Effector CD8-positive, alpha-beta T cell (primary cell): Measurements from ENCODE around the gene PRKAA1.

Source experiments
- DNase-seq: peaks from one replicate; lab custom pipeline; 2025; lab: John Stamatoyannopoulos, UW

The PRKAA1 gene

DNA sequence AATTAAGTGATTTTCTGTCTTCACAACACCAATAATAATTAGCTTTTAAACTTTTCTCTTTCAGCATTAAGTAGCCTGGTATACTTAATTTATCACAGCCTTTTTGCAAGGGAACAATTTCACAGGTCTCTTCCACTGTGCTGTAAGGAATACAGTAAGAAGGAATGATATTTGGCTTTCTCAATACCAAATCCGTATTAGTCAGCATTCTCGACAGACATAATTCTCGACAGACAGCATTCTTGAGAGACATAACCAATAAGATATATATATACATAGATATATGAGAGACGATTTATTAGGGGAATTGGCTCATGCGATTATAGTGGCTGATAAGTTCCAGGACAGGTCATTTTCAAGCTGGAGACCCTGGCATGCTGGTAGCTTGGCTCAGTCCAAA, 18.0 kb downstream of the PRKAA1 start:
- no peak for DNase-seq

GRCh38 chr5:40779561-40779960, 18.6 kb downstream of the PRKAA1 start:
- no peak for DNase-seq

DNA sequence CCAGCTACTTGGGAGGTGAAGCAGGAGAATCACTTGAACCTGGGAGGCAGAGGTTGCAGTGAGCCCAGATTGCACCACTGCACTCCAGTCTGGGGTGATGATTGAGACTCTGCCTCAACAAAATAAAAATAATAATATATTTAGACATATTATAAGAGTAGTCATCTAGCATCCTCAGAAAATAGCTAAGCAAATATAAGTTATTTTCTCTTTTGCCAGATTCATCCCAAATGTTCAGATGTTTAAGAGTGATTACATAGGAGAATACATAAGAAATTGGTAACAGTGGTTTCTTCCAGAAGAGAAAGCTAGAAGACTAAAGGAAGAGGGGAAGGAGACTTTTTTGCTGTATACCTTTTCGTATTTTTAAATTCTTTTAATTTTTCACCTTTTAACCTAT, 20.0 kb downstream of the PRKAA1 start:
- DNase-seq: no peak

- no peak for DNase-seq
These were observed 21.6 kb downstream of the PRKAA1 start for GRCh38 chr5:40776658-40776977.

DNA sequence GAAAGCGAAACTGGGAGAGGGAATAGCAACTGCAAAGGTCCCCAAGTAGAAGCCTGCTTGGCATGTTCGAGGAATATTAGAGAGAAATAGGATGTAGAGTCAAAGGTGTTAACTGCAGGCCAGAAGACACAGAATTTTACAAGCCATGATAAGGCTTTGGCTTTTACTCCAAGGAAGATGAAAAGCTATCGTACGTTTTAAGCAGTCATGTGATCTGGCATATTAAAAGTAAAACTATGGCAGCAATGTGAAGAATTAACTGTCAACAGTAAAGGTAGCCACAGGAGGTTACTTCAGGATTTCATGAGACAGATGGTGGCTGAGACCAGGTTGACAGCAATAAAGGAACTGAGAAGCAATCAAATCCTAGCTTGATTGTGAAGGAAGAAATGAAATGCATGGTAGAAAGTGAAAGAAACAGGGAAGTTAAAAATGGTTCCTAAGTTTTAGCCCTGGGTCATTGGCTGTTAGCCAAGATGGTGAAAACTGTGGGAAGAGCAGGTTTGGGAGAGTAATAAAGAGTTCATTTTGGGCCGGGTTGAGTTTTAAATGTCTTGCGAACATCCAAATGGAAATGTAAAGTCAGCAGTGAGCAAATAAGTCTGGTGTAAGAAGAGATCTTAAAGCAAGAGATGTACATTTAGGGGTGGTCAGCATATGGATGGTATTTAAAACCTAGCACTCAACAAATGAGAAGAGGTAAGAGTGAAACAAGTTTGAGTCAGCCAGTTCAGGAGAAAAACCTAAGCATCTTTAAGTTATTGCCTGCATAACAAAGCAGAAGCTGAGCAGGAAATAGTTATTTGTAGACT, 22.1 kb downstream of the PRKAA1 start:
- DNase-seq: no peak

GRCh38 chr5:40775085-40775845, 22.9 kb downstream of the PRKAA1 start:
- DNase-seq: no peak

- DNase-seq: no peak
These were observed 23.6 kb downstream of the PRKAA1 start for GRCh38 chr5:40774623-40775022.

- no peak for DNase-seq
These were observed 27.4 kb downstream of the PRKAA1 start for GRCh38 chr5:40770764-40771163.

DNA sequence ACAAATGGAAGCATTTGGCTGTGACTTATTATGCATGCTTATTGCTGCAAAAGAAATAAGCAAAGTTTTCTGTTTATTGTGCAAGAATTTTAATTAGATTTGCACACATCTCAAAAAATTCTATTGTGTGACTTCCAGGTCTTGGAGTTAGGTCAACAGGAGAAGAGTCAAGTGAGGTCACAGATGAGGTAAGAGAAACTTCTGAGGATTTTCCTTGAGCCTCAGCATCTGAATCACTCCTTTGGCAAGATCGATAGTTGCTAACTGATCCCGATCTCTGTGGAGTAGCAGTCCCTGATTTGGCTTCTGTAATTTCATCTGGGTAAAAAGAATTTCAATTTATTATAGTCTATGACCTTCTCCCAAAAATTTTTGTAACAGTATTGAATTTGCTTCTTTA, 35.5 kb downstream of the PRKAA1 start:
- no peak for DNase-seq

DNA sequence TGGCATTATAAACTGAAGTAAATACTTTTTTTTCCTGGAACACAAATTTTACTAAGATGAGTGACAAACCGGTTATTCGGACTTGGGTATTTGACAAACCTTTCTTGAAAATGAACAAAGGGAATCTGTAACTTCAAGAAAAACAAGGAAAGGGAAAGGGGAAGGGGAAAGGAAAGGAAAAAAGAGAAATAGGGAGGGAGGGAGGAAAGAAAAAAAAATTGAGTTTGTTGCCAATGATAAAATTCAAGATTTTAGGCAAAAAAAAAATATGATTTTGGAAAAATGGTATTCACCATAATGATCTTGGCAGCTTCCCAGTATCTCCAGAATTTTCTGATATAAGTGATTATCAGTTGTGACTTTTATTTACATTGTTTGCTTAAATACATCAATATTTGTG, 40.8 kb downstream of the PRKAA1 start:
- no peak for DNase-seq

GRCh38 chr5:40755407-40756365, 42.5 kb downstream of the PRKAA1 start, which contains the start of gene TTC33:
TTC33 (minus strand) TSS chr5:40755961; CDS start chr5:40747018, 8,943 bp downstream.
- peak; percentile 90 for DNase-seq

DNA sequence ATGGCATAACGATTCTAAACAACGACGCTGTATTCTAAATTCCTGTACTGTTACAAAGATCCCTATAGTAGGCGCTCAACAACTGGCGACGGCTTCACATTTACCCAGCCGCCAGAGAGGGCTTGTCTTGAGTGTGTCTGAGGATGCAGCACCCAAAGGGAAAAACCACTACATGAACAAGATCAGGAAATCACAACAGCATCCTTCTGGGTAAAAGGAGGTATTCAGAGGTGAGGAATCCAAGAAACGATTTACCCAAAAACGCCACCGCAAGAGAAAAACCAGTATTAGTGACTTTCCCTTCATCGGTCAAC, 43.1 kb downstream of the PRKAA1 start:
- DNase-seq: peak; percentile 31

- DNase-seq: no peak
These were observed 43.6 kb downstream of the PRKAA1 start for GRCh38 chr5:40754381-40755092.

DNA sequence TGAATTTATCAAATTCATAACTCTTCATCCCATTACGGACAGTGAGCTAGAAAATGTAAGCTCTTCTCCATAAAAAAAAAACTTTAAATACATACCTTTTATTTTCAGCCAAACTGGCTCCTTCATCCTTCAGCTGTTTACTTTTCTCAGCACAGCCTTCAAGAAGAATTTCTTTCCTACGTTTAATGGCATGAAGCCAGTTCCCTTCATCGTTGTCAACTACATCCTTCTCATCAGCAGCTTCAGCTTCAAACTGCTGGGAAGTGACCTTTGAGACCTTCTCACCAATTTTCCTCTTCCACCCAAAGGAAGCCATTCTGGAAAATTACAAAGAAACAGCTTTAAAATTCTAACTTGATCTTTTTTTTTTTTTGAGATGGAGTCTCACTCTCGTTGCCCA, 51.5 kb downstream of the PRKAA1 start:
- no peak for DNase-seq

- DNase-seq: no peak
These were observed 54.4 kb downstream of the PRKAA1 start for GRCh38 chr5:40743771-40744170.

DNA sequence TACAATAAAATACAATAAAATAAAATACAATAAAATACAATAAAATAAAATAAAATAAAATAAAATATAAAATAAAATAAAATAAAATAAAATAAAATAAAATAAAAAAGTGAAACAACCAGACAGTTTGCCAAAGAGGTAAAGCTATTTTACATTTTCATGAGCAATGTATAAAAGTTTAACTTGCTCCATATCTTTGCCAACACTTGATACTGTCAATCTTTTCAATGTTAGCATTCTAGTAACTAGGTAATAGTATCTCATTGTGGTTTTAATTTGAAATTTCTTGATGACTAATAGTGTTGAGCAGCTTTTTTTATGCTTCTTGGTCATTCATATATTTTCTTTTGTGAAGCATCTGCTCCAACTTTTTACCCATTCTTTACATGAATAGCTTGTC, 59.7 kb downstream of the PRKAA1 start:
- no peak for DNase-seq

DNA sequence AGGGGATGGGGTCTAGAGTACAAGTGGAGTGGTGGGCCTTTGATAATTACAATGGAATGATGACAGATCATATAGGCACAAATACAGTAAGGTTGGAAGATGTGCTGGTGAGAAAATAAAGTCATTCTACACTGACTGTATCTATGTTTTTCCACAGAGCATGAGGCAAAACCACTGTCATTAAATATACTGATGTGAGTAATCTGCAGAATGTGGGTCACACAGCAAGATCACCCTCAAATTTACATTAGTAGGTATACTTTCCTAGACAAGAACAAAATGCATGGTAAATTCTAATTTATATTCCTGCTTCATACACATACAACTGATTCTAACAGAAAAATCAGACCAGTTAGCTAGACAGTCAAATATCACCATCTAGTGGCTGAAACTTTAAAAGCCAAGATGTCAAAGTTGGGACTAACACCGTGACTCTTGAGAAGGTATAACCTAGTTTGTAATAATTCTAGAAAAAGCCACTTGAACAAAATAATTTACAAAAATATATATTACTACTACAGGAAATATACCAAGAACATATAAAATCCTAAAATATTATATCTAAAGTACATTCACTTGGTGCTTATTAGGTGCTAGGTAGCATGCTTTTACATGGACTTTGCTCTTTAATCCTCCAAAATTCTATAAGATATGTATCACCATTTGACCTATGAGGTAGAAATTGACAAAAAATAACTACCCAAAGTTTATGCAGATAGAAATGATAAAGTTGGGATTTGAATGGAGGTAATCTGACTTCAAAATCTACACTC, 61.9 kb downstream of the PRKAA1 start:
- no peak for DNase-seq

- DNase-seq: no peak
These were observed 62.6 kb downstream of the PRKAA1 start for GRCh38 chr5:40735609-40736008.

- DNase-seq: no peak
These were observed 63.2 kb downstream of the PRKAA1 start for GRCh38 chr5:40734986-40735385.

DNA sequence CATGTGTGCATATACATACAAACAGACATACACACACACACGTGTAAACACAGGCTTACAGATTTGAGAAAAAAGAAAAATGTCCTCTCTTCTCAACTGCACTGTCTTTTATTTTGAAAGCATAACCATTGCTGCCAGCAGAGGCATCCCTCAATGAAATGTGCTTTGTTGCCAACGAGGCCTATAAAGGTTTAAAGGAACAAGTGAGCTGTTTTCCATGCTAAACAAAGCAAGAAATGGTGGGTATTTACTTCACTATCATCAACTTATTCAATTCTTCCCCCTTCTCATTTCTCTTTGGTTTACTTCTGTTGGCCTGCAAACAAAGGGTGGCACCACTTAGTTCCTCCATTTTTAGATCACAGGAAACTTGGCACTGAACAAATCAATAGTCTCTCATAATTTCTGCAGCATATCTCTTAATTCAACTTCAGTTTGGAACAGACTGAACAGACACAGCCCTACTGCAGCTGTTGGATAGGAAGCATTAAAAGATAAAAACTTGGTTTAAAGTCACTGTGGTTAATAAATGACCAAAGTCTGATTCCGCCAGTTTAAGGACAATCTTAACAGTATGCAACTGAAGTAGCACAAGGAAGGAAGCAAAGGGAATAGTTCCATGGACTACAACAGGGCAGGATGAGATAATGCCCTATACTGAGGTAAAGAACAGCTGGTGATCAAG, 64.2 kb downstream of the PRKAA1 start:
- DNase-seq: no peak
